Esophagus squamous epithelium (tissue), 5 donors: Measurements from ENCODE around the gene RAB44. TPM values are rescaled to one million over a fixed set of nuclear protein-coding genes. Genes with fewer than 3 reads are reported as not detected.

Experiments used
- DNase-seq: peaks from one replicate; lab custom pipeline; 2025; lab: John Stamatoyannopoulos, UW
- H3K27ac ChIP-seq, 4 donors: fragments of 200-600 bp; sonication (generic); one replicate each; pipeline ENCODE4 v1.5.1; 2016 to 2019; ENCODE audit warnings: mild to moderate bottlenecking in 1 of 4
- H3K27me3 ChIP-seq, 4 donors: fragments of 200-600 bp; sonication (generic); 1 replicate in 3 of 4; 2 replicates in 1 of 4; pipeline versions ENCODE4 v1.5.1 to v1.6.0; 2017 to 2021; ENCODE audit warnings: antibody characterized with exemption in 1 of 4
- H3K36me3 ChIP-seq, 3 donors: fragments of 200-600 bp; sonication (generic); one replicate each; pipeline ENCODE4 v1.5.1; 2016 to 2019
- H3K4me1 ChIP-seq, 3 donors: fragments of 200-600 bp; sonication (generic); one replicate each; pipeline ENCODE4 v1.5.1; 2017 to 2019
- H3K4me3 ChIP-seq, 4 donors: fragments of 200-600 bp; sonication (generic); 1 replicate in 3 of 4; 2 replicates in 1 of 4; pipeline ENCODE4 v1.5.1; 2016 to 2019; ENCODE audit warnings: mild to moderate bottlenecking in 2 of 4, moderate library complexity in 1 of 4
- H3K9me3 ChIP-seq, 3 donors: fragments of 200-600 bp; sonication (generic); one replicate each; pipeline ENCODE4 v1.5.1; 2016 to 2019
- POLR2A ChIP-seq, 4 donors: fragments of 450-650 bp; IDR thresholded peaks; one replicate each; pipeline ENCODE4 v1.6.1; 2017; ENCODE audit warnings: antibody characterized with exemption in 4 of 4, mild to moderate bottlenecking in 4 of 4, moderate library complexity in 3 of 4
- WGBS, 2 donors: methylation state at CpG; one replicate each; pipeline ENCODE4 v1.1.5; 2018; 5-methylcytosine and 5-hydroxymethylcytosine counted together
- intact Hi-C: fragments of 100-400 bp; cut with DNase I; formaldehyde crosslinking; loops from one replicate; pipeline ENCODE4 v1.15.0; 2022
- total RNA-seq, 4 donors: library from RNA; depleted of rRNA; stranded (reverse); fragments of >200 nt; gene quantifications; one replicate each; pipeline ENCODE4 v1.1.0, GENCODE V29; 2016
- TF ChIP-seq, protein P1 (sequence below), 6 experiments: fragments of 450-650 bp in 4 of 6; fragments of 200-600 bp in 2 of 6; sonication (generic) in 2 of 6; IDR thresholded peaks; one replicate each; pipeline ENCODE4 v1.5.1; 2016 to 2019; ENCODE audit warnings: antibody characterized with exemption in 6 of 6, mild to moderate bottlenecking in 4 of 6, moderate library complexity in 4 of 6
- donor health status: DM: yes; HTN: yes; CAD: no.

The RAB44 gene
- total RNA-seq, 4 donors from 2014 or later, result 0.11 to 0.76 (median 0.18) TPM; not detected in 1

DNA sequence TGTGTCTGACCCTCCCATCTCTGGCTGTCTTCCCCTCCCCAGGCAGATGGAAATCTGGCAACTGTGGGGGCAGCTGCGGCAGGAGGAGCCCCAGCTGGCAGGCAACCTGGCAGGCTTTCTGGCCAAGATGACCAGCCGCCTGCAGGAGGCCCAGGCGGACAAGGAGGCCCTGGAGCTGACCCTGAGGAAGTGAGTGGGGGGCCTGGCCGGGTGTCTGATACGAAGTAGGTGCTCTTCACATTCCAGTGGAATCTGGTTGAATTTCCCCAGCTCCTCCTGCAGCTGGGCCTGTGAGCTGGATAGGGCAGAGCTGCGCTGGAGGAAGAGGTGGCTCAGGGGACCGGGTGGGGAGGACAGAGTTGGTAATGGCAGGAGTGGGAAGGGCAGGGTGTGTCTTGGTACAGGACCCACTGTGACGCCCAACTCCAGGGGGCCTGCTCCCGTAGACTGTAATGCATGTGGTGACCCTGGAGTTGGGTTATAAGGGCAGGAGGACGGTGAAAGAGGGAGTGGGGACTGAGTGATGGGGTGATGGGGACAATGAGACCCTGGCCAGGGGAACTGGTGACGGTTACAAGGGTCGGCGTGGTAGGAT is 19.7 kb downstream of the RAB44 start:
- 61 to 70% methylated on average over 8 to 10 of the region's 13 CpGs for WGBS, 2 donors
- TF ChIP-seq, protein P1, sequence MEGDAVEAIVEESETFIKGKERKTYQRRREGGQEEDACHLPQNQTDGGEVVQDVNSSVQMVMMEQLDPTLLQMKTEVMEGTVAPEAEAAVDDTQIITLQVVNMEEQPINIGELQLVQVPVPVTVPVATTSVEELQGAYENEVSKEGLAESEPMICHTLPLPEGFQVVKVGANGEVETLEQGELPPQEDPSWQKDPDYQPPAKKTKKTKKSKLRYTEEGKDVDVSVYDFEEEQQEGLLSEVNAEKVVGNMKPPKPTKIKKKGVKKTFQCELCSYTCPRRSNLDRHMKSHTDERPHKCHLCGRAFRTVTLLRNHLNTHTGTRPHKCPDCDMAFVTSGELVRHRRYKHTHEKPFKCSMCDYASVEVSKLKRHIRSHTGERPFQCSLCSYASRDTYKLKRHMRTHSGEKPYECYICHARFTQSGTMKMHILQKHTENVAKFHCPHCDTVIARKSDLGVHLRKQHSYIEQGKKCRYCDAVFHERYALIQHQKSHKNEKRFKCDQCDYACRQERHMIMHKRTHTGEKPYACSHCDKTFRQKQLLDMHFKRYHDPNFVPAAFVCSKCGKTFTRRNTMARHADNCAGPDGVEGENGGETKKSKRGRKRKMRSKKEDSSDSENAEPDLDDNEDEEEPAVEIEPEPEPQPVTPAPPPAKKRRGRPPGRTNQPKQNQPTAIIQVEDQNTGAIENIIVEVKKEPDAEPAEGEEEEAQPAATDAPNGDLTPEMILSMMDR (IDR thresholded peaks at IDR 0.05), result no peak
- TF ChIP-seq POLR2A (IDR thresholded peaks at IDR 0.05), result no peak
- no peak overlapping the region for H3K4me3 ChIP-seq
- DNase-seq, result no peak
- intact Hi-C loops, result no loop called here
- H3K27ac ChIP-seq, result peak overlapping the region in 3 of 4 donors; percentile 54 to 69 (median 64)
- H3K36me3 ChIP-seq, result no peaks in the 10 kb centered on the region
- no peaks in the 10 kb centered on the region for H3K9me3 ChIP-seq
- peaks cover 10 to 45% (median 11%) of the 10 kb centered on the region in 3 donors for H3K4me1 ChIP-seq
- H3K27me3 ChIP-seq, result no peaks in the 10 kb centered on the region

DNA sequence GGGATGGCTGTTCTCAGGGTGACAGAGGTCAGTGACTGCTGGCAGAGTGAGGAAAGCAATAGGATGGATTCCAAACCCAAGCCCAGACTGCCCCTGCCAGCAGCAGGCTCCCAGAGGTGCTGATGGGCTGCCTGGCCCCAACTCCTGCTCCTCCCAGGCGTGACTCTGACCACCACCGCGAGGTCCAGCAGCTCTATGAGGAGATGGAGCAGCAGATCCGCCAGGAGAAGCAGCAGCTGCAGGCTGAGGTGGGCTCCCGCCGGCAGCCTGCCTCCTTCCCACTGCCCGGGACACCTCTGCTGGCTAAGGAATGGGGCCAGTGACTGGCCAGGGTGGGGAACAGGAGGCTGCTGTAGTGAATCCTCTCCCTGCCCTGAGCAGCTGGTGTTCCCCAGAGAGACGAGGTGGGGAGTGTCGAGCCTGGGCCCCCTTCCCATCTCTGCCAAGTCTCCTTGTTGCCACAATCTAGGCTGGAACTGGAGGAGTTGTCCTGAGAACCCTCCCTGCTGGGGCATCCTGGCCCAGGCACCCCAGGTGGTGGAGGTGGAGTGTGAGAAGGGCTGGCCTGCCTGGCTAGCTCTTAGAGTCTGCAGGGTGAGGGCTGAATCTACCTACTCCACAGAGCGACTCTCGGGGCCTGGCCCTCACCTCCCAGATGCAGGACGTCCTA is 20.4 kb downstream of the RAB44 start:
- H3K4me3 ChIP-seq, result no peak overlapping the region
- H3K4me1 ChIP-seq, result peaks cover 11 to 52% (median 13%) of the 10 kb centered on the region in 3 donors
- H3K27ac ChIP-seq, result no peak overlapping the region
- intact Hi-C loops, result no loop called here
- WGBS, 2 donors, result 48% methylated on average over 3 of the region's 12 CpGs; no CpG with 5 or more reads in 1 of the 2 donors
- TF ChIP-seq, protein P1 (IDR thresholded peaks at IDR 0.05), result no peak
- no peak for TF ChIP-seq POLR2A (IDR thresholded peaks at IDR 0.05)
- no peaks in the 10 kb centered on the region for H3K27me3 ChIP-seq
- no peaks in the 10 kb centered on the region for H3K9me3 ChIP-seq
- DNase-seq, result no peak
- H3K36me3 ChIP-seq, result no peaks in the 10 kb centered on the region

DNA sequence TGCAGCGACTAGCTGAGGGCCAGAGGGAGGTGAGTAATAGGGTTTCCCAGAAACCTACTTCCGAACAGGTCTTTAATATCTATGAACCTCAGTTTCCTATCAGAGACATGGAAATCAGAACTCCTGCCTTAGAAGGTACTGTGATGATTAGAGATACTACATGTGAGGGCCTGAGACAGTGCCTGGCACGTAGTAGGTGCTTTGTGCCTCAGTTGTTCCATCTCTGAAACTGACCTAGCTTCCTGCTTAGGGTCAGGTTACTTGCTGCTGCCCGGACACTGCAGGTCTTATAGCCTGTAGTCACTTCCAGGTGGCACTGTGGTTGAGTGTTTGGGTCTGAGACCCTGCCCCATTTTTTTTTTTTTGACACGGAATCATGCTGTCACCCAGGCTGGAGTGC is 20.9 kb downstream of the RAB44 start:
- intact Hi-C loops, result no loop called here
- Histone ChIP-seq H3K4me1 (peaks cover 11 to 56% (median 13%) of the 10 kb centered on the region in 3 donors), H3K36me3 (no peaks in the 10 kb centered on the region), H3K27me3 (no peaks in the 10 kb centered on the region), H3K4me3 (no peak overlapping the region), H3K9me3 (no peaks in the 10 kb centered on the region), H3K27ac (no peak overlapping the region)
- DNase-seq, result no peak
- TF ChIP-seq, protein P1 (IDR thresholded peaks at IDR 0.05), result no peak
- TF ChIP-seq POLR2A (IDR thresholded peaks at IDR 0.05), result no peak
- WGBS, 2 donors, result 71 to 87% methylated on average over 3 to 4 of the region's 5 CpGs

DNA sequence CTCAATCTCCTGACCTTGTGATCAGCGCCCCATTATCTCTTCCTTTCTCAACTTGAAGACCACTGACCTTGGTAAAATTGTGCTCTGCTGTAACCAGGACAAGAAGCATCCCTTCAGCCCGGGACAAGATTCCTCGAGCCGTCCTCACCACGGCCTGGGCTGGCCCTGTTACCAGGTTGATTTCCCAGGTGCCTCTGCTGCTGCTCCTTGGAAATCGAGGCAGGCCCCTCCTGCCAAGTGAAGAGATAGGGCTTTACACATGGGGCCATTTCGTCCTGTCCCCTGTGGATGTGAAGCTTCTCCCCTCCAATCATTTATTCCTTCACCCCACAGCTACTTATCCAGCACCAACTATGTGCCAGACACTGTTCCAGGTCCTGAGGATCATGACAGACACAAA is 21.5 kb downstream of the RAB44 start:
- no peaks in the 10 kb centered on the region for H3K9me3 ChIP-seq
- H3K36me3 ChIP-seq, result no peaks in the 10 kb centered on the region
- H3K27me3 ChIP-seq, result no peaks in the 10 kb centered on the region
- TF ChIP-seq, protein P1 (IDR thresholded peaks at IDR 0.05), result no peak
- TF ChIP-seq POLR2A (IDR thresholded peaks at IDR 0.05), result no peak
- no peak overlapping the region for H3K4me3 ChIP-seq
- no peak for DNase-seq
- H3K4me1 ChIP-seq, result peaks cover 11 to 58% (median 13%) of the 10 kb centered on the region in 3 donors
- no peak overlapping the region for H3K27ac ChIP-seq
- WGBS, 2 donors, result 81 to 88% methylated on average over 7 of the region's 7 CpGs
- intact Hi-C loops, result no loop called here
